RWPE1 (cell line): ENCODE data around the gene NAP1L1.

ENCODE experiments used
- CTCF ChIA-PET: fragments of 350-600 bp; sonication (Branson Sonifier 250); formaldehyde crosslinking; extraction: SDS; loops from one replicate; lab custom pipeline; 2021; lab: Yijun Ruan, JAX
- POLR2A ChIA-PET: fragments of 400-600 bp; formaldehyde crosslinking; extraction: SDS; loops from one replicate; lab custom pipeline; 2020; ENCODE audit warnings: antibody characterized with exemption; ENCODE audit not compliant: low non-redundant PET; lab: Yijun Ruan, JAX
- DNase-seq: peaks from one replicate; pipeline ENCODE4 v3.0.0; 2012; ENCODE audit warnings: low spot score
- H3K27ac ChIP-seq: fragments of 450-650 bp; 2 replicates; pipeline ENCODE4 v1.5.1; 2017
- TF ChIP-seq, protein P1 (sequence below): fragments of 450-650 bp; conservative IDR thresholded peaks from 2 replicates; pipeline ENCODE4 v1.5.1; 2017; ENCODE audit warnings: low read depth, mild to moderate bottlenecking

NAP1L1 gene

DNA sequence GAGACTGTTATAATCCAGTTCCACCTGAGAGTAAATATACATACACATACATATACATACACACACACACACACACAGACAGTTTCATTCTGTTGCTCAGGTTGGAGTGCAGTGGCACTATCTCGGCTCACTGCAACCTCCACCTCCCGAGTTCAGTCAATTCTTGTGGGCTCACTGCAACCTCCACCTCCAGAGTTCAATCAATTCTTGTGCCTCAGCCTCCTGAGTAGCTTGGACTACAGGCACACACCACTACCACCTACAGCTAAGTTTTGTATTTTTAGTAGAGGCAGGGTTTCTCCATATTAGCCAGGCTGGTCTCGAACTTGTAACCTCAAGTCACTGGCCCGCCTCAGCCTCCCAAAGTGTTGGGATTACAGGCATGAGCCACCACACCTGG is 44.0 kb downstream of the NAP1L1 start:
- ChIA-PET CTCF (interaction anchor here (0.7 to 0.8 kb wide), 2 partner anchors 242 to 307 kb away, joined by 3 read pairs; no protein-coding TSS in a partner anchor), POLR2A (no interaction called here)
- no peak overlapping the region for H3K27ac ChIP-seq
- DNase-seq: no peak
- TF ChIP-seq, protein P1, sequence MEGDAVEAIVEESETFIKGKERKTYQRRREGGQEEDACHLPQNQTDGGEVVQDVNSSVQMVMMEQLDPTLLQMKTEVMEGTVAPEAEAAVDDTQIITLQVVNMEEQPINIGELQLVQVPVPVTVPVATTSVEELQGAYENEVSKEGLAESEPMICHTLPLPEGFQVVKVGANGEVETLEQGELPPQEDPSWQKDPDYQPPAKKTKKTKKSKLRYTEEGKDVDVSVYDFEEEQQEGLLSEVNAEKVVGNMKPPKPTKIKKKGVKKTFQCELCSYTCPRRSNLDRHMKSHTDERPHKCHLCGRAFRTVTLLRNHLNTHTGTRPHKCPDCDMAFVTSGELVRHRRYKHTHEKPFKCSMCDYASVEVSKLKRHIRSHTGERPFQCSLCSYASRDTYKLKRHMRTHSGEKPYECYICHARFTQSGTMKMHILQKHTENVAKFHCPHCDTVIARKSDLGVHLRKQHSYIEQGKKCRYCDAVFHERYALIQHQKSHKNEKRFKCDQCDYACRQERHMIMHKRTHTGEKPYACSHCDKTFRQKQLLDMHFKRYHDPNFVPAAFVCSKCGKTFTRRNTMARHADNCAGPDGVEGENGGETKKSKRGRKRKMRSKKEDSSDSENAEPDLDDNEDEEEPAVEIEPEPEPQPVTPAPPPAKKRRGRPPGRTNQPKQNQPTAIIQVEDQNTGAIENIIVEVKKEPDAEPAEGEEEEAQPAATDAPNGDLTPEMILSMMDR: no peak

DNA sequence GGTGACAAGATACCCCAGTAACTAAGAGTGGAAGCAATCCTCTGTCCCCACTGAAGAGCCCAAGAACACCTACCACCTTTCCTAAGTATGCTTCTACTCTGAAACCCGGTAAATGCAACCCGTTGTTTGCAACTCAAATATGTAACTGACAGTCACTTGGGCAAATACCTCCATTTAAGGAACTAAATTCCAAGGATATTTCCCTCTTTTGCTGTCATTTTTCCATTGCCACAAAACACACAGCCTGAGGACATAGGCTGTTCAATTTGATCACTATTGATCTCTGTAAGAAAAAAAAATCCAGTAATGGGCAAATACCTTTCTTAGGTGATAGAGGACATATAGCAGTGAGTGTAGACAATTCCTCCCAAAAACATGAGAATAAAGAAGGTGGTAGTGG is 46.3 kb downstream of the NAP1L1 start:
- TF ChIP-seq, protein P1: no peak
- ChIA-PET CTCF (interaction anchor here (0.7 kb wide), 1 partner anchor 31 kb away, joined by 3 read pairs; no protein-coding TSS in a partner anchor), POLR2A (no interaction called here)
- no peak for DNase-seq
- no peak overlapping the region for H3K27ac ChIP-seq

DNA sequence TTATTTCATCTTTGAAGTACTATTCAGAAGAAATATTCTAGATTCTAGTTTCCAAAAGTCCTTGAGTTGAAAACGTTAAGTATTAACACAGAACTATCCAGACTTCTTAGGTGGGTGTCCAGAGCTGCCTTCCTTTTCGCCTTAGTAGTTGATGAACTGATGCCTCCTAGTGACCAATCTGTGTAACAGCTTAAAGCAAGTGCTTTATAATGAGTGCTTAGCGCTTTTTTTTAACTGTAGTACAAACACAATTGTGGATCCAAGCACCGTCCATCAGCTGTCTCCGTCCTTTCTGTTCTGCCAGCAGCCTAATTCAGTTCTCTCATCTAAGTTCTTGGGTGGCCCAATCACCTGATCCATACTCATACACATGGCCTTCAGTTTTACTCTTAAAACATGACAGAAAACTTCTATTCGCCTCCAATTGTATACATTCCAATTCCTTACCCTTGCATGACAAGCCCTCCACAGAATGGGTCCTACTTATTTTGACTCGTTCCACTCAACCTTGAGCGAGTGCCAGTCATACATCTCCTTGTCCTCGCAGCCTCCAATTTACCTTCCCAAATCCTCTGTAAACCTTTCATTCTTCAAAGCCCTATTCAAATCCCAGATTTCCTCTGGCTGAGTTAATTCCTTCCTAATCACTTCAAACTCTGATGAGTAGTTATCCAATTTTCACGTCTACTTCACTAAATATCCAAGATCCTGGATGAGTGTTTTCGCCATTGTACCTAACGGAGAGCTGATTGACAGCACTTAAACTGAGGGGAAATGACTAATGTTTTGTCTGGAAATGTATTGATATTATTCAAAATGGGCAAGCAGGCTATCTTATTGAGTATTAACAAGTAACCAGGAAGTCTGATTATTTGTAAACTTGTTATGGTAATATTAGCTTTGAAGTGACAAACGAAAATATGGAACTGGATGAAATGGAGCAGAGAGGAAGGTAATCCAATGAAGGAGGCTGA is 47.1 kb downstream of the NAP1L1 start:
- ChIA-PET POLR2A (no interaction called here), CTCF (interaction anchor here (0.6 to 1.3 kb wide), 8 partner anchors 9 to 510 kb away, joined by 3 to 5 read pairs (median 3); no protein-coding TSS in a partner anchor)
- peak; percentile 34 for DNase-seq
- TF ChIP-seq, protein P1: peak; percentile 66
- H3K27ac ChIP-seq: no peak overlapping the region

DNA sequence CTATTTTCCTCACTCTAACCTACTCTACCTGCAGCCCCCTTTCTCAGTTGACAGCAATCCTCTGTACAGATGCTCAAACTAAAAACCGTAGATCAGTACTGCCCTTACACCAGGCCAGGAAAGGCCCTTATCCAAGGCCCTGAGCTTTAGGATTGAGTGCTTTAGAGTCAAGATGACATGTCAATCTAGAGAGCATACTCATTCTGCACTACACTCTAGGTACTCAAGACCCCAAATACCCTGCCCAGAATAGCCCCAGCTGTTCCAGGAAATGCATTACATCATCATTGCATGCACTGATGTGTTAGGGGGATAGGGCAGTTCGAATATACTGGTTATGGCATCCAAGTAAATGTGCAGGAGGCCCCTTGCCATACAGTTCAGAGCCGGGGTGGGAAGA is 49.4 kb downstream of the NAP1L1 start:
- DNase-seq: no peak
- H3K27ac ChIP-seq: no peak overlapping the region
- CTCF ChIA-PET: interaction anchor here (0.5 to 0.6 kb wide), 2 partner anchors 393 to 528 kb away, joined by 3 read pairs; no protein-coding TSS in a partner anchor
- TF ChIP-seq, protein P1: no peak
- POLR2A ChIA-PET: no interaction called here

DNA sequence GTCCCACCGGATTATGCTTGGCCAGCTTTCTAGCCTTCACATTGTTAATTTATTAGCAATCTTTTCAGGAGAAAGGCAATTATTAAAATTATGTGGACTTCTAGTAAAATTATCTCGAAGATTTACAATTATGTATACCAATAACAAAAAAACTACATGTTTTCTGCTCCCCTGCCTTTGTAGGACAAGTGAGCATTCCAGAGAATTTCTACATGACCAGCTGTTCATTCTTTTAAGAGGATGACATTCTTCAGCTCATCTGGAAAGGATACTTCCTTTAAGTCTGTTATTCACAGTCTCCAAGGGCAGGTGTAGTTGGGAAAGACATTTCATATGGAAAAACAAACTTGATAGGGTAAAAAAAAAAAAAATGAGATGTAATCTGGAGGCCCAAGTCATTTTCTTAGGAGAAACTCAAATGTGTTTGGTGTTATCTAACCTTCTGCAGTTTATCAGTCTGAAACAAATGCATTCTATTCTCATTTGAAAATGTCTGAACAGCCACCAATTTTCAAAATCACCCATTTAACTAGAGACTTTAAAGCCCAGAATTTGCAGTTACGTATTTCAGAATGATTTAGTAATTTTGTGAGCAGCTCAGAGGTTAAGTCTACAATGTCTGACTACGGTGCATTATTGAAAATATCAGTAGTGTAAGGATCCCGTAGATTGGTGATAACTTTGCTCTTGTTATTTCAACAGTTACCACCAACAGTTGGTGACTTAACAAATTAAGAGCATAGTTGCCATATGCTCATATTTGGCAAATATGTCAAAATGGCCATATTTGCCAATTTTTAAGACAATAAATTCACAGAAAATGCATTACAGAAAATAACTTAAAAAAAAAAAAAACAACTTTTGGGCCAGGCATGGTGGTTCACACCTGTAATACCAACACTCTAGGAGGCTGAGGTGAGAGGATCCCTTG is 51.1 kb downstream of the NAP1L1 start:
- ChIA-PET POLR2A (no interaction called here), CTCF (interaction anchor here (0.6 to 1.6 kb wide), 2 partner anchors 44 to 506 kb away, joined by 3 to 5 read pairs; no protein-coding TSS in a partner anchor)
- H3K27ac ChIP-seq: peak overlapping the region; percentile 35; the same call in 1 of the 2 replicates
- peak; percentile 20 for DNase-seq
- TF ChIP-seq, protein P1: no peak
